Peyer's patch (tissue), 4 donors: ENCODE results near the gene KDM1A.
"Not testable (repeated sequence)": the region's sequence is repeated elsewhere in the genome, so short reads cannot be mapped to it uniquely, and the experiment has no call there.

ENCODE experiments used
- CTCF ChIP-seq, 6 experiments: fragments of 450-650 bp in 4 of 6; fragments of 200-600 bp in 2 of 6; sonication (generic) in 1 of 6; IDR thresholded peaks; one replicate each; pipeline ENCODE4 v1.5.1; 2017 to 2019; ENCODE audit warnings: antibody characterized with exemption in 6 of 6, mild to moderate bottlenecking in 3 of 6, moderate library complexity in 1 of 6
- POLR2A ChIP-seq, 2 donors: fragments of 450-650 bp; IDR thresholded peaks; one replicate each; pipeline ENCODE4 v1.5.1; 2017; ENCODE audit warnings: antibody characterized with exemption in 2 of 2, mild to moderate bottlenecking in 2 of 2, moderate library complexity in 2 of 2

DNA sequence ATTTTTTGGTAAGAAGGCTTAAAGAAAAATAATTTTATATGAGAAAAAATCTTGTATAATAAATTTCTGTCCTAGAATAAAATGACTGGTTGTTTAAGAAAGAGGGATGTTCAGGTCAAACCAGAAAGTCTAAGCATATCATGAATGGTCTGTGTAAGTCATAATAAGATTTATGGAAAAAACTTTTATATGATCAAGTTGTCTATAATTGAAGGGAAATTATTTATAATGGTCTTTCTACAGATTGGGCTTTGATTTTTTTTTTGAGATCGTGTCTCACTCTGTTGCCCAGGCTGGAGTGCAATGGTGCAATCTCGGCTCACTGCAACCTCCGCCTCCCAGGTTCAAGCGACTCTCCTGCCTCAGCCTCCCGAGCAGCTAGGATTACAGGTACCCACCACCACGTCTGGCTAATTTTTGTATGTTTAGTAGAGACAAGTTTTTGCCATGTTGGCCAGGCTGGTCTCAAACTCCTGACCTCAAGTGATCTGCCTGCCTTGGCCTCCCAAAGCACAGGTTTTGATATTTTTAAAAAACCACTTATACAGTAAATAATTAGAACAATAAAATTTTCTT lies 26.0 kb upstream of the KDM1A start:
- TF ChIP-seq POLR2A, CTCF (IDR thresholded peaks at IDR 0.05): not testable (repeated sequence)
